ENCODE data around the gene SLC27A5. TPM values are rescaled to one million over a fixed set of nuclear protein-coding genes. Genes with fewer than 3 reads are reported as not detected.
"Not testable (repeated sequence)": the region's sequence is repeated elsewhere in the genome, so short reads cannot be mapped to it uniquely, and the experiment has no call there.

Gene SLC27A5
- total RNA-seq, 8 experiments from 2014 or later = 11.0 to 26.3 (median 20.2) TPM

- H3K27ac ChIP-seq = peak overlapping the region; percentile 92 to 95
- WGBS, 10 experiments = 0 to 50% (median 6%) methylated on average over 1 to 16 of the region's 21 CpGs; no CpG with 5 or more reads in 3 of the 10 experiments
- H3K4me3 ChIP-seq = peak overlapping the region; percentile 66 to 96 (median 74)
- no peak for ATAC-seq (replicated peaks in 6 of 8)
- in situ Hi-C loops (cut with MboI; ENCODE audit: low pct_unique_long_range_greater_than_20kb in 2 of 9, low sequenced_read_pairs in 9 of 9, unreplicated experiment in 9 of 9) = no loop called here
- peaks cover 10 to 15% of the 10 kb centered on the region in 2 donors for H3K4me1 ChIP-seq (replicated peaks in 1 of 2)
These were observed 33.7 kb upstream of the SLC27A5 start for GRCh38 chr19:58545286-58546018.

GRCh38 chr19:58544591-58545285, 32.9 kb upstream of the SLC27A5 start:
- WGBS, 10 experiments = 0 to 1% (median 0%) methylated on average over 2 to 17 of the region's 92 CpGs; no CpG with 5 or more reads in 7 of the 10 experiments
- peak overlapping the region; percentile 66 to 96 (median 74) for H3K4me3 ChIP-seq
- peaks cover 10 to 15% of the 10 kb centered on the region in 2 donors for H3K4me1 ChIP-seq (replicated peaks in 1 of 2)
- H3K27ac ChIP-seq = peak overlapping the region; percentile 92 to 95
- in situ Hi-C loops (cut with MboI; ENCODE audit: low pct_unique_long_range_greater_than_20kb in 2 of 9, low sequenced_read_pairs in 9 of 9, unreplicated experiment in 9 of 9) = no loop called here
- ATAC-seq (replicated peaks in 6 of 8) = peak; percentile 16 to 44 (median 30)

GRCh38 chr19:58543826-58544590, 32.2 kb upstream of the SLC27A5 start, which contains the start of gene TRIM28:
TRIM28 (plus strand) TSS chr19:58544064; CDS start chr19:58544758, 694 bp downstream.
- H3K4me3 ChIP-seq = peak within 1 kb of the TSS; percentile 66 to 96 (median 74)
- peak within 1 kb of the TSS; percentile 92 to 95 for H3K27ac ChIP-seq
- in situ Hi-C loops (cut with MboI; ENCODE audit: low pct_unique_long_range_greater_than_20kb in 2 of 9, low sequenced_read_pairs in 9 of 9, unreplicated experiment in 9 of 9) = no loop called here
- ATAC-seq (replicated peaks in 6 of 8) = peak; percentile 88 to 96 (median 94)
- 0% methylated on average over 1 to 3 of the region's 73 CpGs; no CpG with 5 or more reads in 6 of the 10 experiments for WGBS, 10 experiments
- peaks cover 10 to 15% of the 10 kb centered on the region in 2 donors for H3K4me1 ChIP-seq (replicated peaks in 1 of 2)

- Histone ChIP-seq H3K4me1 (replicated peaks in 1 of 2) (peaks cover 12 to 19% of the 10 kb centered on the region in 2 donors), H3K4me3 (peak overlapping the region in 4 of 5 donors; percentile 66 to 89 (median 72)), H3K27ac (peak overlapping the region; percentile 92 to 95)
- 45% methylated on average over 2 of the region's 18 CpGs; no CpG with 5 or more reads in 9 of the 10 experiments for WGBS, 10 experiments
- in situ Hi-C loops (cut with MboI; ENCODE audit: low pct_unique_long_range_greater_than_20kb in 2 of 9, low sequenced_read_pairs in 9 of 9, unreplicated experiment in 9 of 9); ATAC-seq (replicated peaks in 6 of 8): not testable (repeated sequence)
These were observed 31.0 kb upstream of the SLC27A5 start for GRCh38 chr19:58542641-58543372.

- H3K27ac ChIP-seq; in situ Hi-C loops (cut with MboI; ENCODE audit: low pct_unique_long_range_greater_than_20kb in 2 of 9, low sequenced_read_pairs in 9 of 9, unreplicated experiment in 9 of 9); H3K4me3 ChIP-seq; ATAC-seq (replicated peaks in 6 of 8): not testable (repeated sequence)
- H3K4me1 ChIP-seq (replicated peaks in 1 of 2) = peaks cover 2 to 12% of the 10 kb centered on the region in 2 donors
These were observed 27.4 kb upstream of the SLC27A5 start for GRCh38 chr19:58539169-58539559.

- Histone ChIP-seq H3K4me3 (peak overlapping the region; percentile 26 to 43 (median 33)), H3K4me1 (replicated peaks in 1 of 2) (peaks cover 2 to 12% of the 10 kb centered on the region in 2 donors), H3K27ac (peak overlapping the region; percentile 13 to 33)
- WGBS, 10 experiments = 0 to 10% (median 6%) methylated on average over 1 to 7 of the region's 55 CpGs; no CpG with 5 or more reads in 5 of the 10 experiments
- in situ Hi-C loops (cut with MboI; ENCODE audit: low pct_unique_long_range_greater_than_20kb in 2 of 9, low sequenced_read_pairs in 9 of 9, unreplicated experiment in 9 of 9) = no loop called here
- peak; percentile 51 to 94 (median 90) for ATAC-seq (replicated peaks in 6 of 8)
These were observed 26.7 kb upstream of the SLC27A5 start for GRCh38 chr19:58538257-58539168.

- ATAC-seq (replicated peaks in 6 of 8) = no peak
- Histone ChIP-seq H3K27ac (no peak overlapping the region), H3K4me3 (no peak overlapping the region), H3K4me1 (replicated peaks in 1 of 2) (peaks cover 2 to 8% of the 10 kb centered on the region in 2 donors)
- 20 to 100% (median 100%) methylated on average over 1 to 5 of the region's 8 CpGs; no CpG with 5 or more reads in 2 of the 10 experiments for WGBS, 10 experiments
- in situ Hi-C loops (cut with MboI; ENCODE audit: low pct_unique_long_range_greater_than_20kb in 2 of 9, low sequenced_read_pairs in 9 of 9, unreplicated experiment in 9 of 9) = no loop called here
These were observed 25.3 kb upstream of the SLC27A5 start for GRCh38 chr19:58536852-58537798.

- no peak overlapping the region for H3K27ac ChIP-seq
- H3K4me3 ChIP-seq = no peak overlapping the region
- in situ Hi-C loops (cut with MboI; ENCODE audit: low pct_unique_long_range_greater_than_20kb in 2 of 9, low sequenced_read_pairs in 9 of 9, unreplicated experiment in 9 of 9) = no loop called here
- H3K4me1 ChIP-seq (replicated peaks in 1 of 2) = peaks cover 2 to 8% of the 10 kb centered on the region in 2 donors
- WGBS, 10 experiments = 100% methylated on average over 2 of the region's 3 CpGs; no CpG with 5 or more reads in 9 of the 10 experiments
- ATAC-seq (replicated peaks in 6 of 8) = no peak
These were observed 24.1 kb upstream of the SLC27A5 start for GRCh38 chr19:58535857-58536256.

GRCh38 chr19:58531034-58531840, 19.4 kb upstream of the SLC27A5 start:
- no peak overlapping the region for H3K4me3 ChIP-seq
- H3K4me1 ChIP-seq (replicated peaks in 1 of 2) = no peaks in the 10 kb centered on the region
- H3K27ac ChIP-seq = no peak overlapping the region
- peak in 2 of 8 experiments; percentile 30 to 79 for ATAC-seq (replicated peaks in 6 of 8)
- in situ Hi-C loops (cut with MboI; ENCODE audit: low pct_unique_long_range_greater_than_20kb in 2 of 9, low sequenced_read_pairs in 9 of 9, unreplicated experiment in 9 of 9) = no loop called here
- WGBS, 10 experiments = 0 to 74% (median 47%) methylated on average over 1 to 9 of the region's 10 CpGs; no CpG with 5 or more reads in 1 of the 10 experiments

- no peak overlapping the region for H3K27ac ChIP-seq
- H3K4me1 ChIP-seq (replicated peaks in 1 of 2) = no peaks in the 10 kb centered on the region
- ATAC-seq (replicated peaks in 6 of 8) = no peak
- no peak overlapping the region for H3K4me3 ChIP-seq
- in situ Hi-C loops (cut with MboI; ENCODE audit: low pct_unique_long_range_greater_than_20kb in 2 of 9, low sequenced_read_pairs in 9 of 9, unreplicated experiment in 9 of 9) = no loop called here
- WGBS, 10 experiments = 0 to 83% (median 57%) methylated on average over 1 to 3 of the region's 3 CpGs; no CpG with 5 or more reads in 2 of the 10 experiments
These were observed 17.6 kb upstream of the SLC27A5 start for GRCh38 chr19:58529405-58529804.
